DMS114 treated with DMSO at 0.1 percent for 48 hours (cell line): ENCODE data around the gene PCYT2.

Experiments
- DNase-seq: peaks from one replicate; lab custom pipeline; 2025; ENCODE audit not compliant: unreplicated experiment; lab: John Stamatoyannopoulos, UW

PCYT2 gene

DNA sequence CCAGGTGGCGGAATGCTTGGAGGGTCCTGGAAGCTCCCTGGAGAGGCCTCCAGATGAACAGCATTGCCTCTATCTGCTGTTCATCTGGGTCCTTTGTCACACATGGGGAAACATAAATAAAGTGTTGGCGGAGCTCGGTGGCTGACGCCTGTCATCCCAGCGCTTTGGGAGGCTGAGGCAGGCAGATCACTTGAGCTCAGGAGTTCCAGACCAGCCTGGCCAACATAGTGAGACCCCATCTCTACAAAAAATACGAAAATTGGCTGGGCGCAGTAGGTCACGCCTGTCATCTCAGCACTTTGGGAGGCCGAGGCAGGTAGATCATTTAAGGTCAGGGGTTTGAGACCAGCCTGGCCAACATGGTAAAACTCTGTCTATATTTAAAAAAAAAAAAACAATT is 33.7 kb upstream of the PCYT2 start:
- DNase-seq = no peak

DNA sequence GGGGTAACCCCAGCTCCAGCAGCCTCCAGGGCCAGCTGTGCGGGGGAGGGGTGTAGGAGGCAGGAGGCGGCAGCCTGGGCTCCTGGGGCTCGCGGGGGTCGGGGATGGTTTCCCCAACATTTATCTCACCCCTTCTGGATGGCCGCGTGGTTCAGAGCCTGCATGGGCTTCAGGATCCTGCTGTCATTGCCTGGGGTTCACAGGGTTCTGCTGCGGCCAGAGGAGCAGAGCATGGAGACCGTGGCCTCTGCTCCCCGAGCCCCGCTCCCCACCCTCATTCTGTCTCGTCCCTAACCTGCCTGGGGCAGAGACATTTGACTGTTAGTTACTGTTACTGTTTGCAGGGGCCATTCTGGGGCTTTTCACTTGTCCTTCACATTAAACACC is 31.0 kb upstream of the PCYT2 start:
- DNase-seq = no peak

DNA sequence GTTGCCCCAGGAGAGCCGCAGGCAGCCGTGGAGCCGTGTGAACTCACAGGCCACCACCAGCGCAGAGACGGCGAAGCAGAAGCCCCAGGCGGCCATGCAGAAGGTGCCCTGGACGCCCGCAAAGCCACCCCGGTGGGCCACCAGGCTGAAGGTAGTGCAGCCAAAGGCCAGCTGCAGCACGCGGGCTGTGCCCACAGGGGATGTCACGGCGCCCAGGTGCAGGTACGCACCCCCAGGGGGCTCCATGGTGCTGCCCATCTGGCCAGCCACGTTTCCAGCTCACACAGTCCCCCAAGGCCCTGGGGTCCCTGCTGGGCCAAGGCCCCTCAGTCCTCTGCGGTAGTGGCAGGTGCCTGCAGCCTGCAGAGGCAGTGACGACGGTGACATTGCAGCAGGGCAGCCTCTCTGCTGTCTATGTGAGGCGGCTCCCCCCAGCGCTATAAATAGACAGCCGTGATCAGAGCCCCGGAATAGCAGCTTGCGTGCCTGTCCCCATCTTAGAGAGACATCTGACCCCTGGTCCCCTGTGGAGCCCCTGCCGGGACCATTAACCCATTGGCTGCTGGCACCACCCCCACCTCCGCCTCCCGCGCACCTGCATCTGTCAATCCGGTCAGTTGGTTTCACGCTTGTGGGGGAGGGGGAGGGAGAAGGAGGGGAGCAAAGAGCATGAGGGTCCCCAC is 30.4 kb upstream of the PCYT2 start:
- no peak for DNase-seq

DNA sequence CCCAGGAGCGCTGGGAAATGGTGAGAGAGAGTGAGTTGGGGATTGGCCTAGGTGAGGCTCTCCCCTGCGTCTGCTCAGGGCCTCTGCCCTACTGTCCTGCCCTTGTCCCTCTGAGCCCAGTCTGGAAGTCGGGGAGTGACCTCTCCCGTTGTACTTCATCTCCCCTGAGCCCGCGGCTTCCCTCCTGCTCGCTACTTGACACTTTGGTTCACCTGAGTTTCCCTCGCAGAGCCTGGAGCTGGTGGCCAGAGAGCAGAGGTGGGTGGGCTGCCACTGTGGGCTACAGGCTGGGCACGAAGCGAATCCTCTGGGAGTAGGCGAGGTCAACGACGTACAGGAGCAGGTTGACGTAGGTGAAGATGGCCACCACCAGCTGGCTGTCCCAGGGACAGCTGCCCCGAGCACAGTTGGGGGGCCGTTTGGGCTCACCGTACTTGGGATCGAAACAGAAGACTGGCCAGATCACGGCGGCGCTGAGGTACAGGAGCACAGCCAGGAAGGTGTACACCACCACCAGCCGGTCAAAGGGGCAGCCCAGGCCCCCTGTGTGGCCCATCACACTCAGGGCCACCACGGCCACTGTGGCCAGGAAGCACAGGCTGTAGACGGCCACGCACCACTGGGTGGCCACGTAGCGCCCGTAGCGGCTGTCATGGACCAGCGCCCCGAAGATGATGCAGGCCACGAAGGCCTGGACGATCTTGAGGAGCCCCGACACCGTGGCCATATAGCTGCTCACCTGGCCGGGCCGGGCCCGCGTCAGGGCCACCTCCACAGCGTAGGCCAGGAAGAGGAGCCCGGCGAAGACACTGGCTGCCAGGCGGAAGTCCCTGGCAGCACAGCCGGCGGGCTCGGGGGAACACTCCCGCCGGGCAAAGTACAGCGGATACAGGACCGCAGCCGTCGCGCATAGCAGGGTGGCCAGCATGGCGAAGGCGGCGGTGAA is 29.6 kb upstream of the PCYT2 start:
- no peak for DNase-seq

DNA sequence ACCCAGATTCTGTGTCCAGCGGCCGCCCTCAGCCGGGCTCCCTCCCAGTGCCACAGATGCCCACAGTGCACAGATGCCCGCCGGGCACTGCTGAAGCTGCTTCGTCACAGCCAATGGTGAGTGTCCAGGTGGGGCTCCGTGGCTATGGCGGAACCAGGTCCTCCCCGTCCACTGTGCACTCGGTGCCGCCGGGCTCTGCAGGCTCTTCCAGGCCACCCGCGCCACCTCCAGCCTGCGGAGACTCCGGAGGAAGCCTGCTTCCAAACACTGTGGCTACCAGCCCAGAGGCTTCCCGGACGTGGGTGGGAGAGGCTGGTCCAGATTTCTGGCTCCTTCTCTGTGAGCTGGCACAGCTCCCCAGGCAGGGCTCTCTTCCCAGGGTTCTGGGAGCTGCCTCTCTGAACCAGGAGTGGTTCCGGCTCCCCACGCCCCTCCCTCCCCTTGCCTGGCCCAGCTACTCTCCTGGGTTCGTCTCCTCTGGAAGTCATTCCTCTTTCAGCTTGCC is 28.7 kb upstream of the PCYT2 start:
- no peak for DNase-seq

DNA sequence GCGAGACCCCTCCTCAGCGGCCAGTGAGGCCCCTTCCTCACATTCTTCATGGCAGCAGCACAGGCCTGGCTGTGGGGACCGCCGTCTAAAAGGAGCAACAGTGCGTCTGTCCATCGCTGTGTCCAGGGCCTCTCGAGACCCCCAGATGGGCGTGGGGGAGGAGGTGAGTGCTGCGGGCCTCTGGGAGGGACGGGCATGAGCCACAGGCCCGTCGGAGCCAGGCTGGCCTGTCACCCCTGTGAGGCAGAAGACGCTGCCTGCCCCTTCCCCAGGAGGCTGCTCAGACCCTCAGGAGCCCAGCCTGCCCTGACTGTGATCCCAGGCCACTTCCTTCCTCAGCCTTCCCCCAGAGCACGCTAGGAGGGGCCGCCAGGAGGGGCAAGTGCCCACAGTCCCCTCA is 28.0 kb upstream of the PCYT2 start:
- no peak for DNase-seq

DNA sequence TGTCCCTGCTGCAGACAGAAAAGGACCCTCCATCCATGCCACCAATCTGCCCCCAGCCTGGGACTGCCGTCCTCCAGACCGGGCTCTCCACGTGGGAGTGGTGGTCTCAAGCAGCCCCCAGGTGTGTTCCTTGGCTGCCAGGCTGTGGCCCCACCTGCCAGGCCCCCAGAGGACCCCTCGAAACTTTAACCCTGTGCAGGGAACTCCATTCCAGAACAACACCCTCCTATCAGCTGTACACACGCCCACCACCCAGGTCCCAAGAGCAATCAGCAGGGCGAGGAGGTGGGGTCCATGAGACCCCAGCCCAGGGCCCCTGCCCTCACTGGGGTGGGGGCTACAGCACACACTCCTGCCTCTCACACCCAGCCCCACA is 24.5 kb upstream of the PCYT2 start:
- no peak for DNase-seq

DNA sequence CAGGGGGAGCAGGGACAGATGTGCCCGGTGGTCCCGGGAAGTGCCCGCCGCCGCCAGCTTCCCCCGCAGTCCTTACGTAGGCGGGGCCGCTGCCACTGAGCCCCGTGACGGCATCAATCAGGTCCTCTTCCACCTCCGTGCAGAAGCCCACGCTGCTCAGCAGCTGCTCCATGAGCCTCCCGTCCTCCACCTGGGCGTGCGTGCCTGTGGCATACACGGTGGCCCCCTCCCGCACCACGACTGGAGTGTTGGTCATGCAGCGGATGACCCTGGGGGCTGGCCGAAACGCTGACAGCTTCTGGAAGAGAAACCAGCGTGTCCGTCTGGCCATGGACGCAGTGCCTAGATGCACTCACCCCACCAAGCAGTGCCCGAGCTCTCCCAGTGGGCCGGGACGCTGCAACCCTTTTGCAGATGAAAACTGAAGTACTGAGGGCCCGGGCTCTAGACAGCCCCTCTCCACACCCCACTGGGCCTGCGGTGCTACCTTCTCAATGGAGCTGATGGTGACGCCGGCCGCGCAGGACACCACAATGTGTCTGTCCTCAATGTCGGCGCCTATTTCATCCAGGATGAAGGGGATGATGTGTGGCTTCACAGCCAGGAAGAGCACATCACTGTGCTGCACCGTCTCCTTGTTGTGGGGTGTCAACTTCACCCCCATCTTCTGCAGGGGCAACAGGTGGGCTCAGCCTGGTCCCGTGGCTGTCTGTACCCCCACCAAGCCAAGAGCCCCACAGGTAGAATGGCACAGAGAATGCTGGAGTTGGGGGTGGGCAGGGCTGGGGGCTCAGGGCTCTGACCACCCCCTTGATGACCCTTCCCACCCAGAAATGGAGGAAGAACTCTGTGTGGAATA is 23.9 kb upstream of the PCYT2 start:
- no peak for DNase-seq

DNA sequence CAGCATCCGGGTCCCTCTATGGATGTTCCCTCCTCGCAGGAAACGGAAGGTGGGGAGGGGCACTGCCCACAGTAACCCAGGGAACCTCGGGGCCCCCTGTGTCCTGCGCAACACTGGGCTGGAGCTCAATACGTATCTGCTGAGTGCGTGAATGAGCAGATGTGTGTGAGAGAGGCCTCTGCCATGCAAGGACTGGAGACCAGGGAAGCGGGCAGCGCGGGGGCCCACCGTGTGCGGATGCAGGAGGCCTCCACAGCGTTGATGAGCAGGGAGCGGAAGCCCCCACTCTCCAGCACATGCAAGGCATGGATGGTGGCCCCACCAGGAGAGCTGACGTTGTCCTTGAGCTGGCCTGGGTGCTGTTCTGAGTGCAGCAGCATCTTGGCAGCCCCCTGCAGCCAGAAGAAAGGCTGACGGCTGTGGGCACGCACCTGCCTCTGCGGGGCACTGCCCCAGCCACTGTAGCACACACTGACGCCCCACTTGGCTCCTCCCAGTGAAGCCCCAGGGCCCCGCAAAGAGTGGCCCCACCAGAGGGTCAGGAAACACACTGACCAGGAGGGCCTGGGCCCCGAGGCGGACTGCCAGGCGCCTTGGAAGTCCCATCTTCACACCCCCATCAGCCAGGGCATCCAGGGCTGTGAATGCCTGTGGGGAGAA is 23.0 kb upstream of the PCYT2 start:
- no peak for DNase-seq

DNA sequence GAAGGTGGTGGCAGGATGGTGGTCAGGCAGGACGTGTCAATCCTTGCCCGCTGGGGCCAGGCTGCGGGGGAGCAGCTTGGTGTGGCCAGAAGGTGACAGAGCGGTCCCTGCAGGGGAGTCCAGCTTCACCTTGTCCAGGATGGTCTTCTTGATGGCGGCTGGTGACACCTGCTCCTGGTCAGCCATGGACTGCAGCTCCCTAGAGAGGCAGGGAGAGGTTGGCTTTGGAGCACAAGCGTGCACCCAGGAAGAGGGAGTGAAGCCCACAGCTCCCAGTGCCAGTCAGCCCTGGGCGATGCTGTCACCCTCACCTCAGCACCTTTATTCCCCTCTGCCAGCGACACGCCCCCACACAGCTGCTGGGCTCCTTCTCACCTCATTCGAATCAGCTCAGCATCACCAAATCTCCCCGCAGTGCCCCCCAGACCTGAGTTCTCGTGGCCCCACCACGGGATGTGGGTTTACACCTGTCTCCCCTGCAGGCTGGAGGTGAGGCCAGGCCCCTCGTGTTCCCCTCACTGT is 22.0 kb upstream of the PCYT2 start:
- DNase-seq = no peak

DNA sequence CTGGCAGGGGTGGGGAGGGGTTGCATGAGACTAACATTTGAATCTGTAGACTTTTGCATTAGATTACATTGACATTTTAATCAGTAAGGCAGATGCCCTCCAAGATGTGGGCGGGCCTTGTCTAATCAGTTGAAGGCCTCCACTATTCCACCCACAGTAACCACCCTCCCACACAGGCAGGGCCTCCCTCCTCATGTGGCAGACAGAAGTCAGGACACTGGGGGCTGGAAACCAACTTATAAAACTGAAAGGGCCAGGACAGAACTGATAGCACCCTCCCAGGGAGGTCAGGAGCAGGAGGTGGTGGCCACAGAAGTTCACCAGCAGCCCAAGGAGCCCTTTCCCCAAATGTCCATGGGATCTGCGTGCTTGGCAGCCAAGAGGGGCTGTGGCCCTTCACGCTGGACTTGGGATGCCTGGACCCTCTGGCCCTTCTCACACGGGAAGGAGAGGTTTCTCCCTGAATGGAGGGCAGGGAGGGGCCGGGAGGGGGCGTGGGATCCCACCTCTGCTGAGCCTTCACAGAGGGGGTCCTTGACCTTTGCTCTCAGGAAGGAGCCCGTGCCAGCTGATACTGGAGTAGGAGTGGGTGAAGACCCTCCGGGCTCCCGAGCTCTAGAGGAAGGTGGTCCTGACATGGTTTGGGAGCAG is 21.3 kb upstream of the PCYT2 start:
- DNase-seq = no peak

DNA sequence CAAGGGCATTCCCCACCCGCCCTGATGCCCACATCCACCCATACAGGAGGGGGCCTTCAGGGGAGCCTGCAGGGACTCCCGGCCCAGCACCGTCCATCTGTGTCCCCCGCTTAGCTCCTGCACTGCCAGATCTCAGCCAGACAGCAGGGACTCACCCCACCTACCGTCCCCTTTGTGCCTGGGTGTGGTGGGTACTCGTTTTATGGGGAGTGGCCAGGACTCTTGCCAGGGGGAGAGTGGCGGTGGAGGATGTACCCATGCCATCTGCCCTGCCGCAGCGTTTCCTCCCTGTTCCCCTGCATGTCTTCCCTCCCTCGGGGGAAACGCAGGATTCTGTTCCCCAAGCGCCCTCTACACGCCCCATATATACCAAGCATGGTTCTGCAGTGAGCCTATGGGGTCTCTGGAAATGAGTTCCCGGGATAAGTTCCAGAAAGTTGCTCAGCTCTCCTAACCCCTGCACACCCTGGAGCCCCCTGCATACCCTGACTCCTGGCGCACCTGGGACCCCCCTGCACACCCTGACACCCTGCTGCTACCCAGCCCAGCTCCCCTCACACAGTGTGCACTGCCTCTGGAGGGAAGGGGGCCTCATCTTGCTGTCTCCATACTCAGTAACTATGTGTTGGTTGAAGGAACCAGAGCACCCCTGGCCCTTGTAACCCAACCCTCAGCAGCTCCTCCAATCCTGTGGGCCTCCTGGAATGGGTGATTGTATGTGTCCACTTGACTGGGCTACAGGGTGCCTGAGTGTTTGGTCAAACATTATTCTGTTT is 20.5 kb upstream of the PCYT2 start:
- DNase-seq = no peak

DNA sequence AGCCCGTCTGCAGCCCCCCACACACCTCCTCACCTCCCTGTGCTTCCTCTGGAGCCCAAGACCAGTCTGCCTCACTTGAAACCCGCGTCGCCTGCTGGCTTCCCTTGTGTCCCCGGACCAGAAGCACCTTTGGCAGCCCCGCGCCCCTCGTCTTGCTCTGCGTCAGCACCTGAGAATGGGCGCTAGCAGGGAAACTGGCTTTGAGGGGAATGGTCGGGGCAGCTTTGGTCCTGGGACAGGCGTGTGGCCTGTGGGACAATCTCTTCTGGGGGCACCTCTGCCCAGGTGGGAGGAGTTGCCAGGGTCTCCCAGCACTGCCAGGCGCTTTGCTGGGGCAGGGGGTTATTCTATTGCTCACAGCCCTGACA is 20.0 kb upstream of the PCYT2 start:
- DNase-seq = no peak

DNA sequence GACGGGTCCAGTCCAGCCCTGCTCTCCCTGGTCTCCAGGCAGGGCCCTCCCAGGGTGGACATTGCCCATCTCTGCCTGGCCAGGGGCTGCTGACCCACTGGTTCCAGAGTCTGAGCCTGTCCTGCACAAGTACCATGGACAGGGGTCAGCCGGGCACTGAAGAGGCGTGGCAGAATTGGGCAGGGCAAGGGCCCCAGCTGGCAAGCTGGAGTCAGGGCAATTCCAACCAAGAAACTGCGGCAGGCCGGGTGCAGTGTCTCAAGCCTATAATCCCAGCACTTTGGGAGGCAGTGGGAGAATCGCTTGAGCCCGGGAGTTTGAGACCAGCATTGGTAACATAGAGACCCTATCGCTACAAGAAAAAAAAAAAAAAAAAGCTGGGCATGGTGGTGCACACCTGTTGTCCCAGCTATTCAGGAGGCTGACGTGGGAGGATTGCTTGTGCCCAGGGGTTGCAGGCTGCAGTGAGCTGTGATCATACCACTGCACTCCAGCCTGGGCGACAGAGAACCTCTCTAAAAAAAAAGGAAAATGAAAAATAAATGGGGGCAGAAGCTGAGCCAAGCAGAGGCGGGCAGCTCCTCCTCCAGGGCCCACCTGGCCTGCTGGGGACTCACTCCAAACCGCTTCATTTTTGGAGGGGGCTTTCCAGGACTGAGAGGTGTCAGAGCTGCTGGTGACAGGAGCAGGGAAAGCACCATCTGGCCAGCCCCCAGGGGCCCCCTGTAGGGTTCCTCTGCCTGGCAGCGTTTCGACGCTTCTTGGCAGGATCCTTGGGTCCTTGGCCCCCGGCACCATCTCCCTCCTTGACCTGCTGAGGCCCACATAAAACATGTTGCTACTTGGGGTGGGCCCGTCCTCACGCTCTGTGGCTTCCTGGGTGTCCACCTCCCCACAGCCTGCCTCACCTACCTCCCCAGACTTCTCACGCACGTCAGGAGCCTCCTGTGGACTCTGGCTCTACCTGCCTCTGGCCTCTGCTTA is 19.2 kb upstream of the PCYT2 start:
- no peak for DNase-seq

DNA sequence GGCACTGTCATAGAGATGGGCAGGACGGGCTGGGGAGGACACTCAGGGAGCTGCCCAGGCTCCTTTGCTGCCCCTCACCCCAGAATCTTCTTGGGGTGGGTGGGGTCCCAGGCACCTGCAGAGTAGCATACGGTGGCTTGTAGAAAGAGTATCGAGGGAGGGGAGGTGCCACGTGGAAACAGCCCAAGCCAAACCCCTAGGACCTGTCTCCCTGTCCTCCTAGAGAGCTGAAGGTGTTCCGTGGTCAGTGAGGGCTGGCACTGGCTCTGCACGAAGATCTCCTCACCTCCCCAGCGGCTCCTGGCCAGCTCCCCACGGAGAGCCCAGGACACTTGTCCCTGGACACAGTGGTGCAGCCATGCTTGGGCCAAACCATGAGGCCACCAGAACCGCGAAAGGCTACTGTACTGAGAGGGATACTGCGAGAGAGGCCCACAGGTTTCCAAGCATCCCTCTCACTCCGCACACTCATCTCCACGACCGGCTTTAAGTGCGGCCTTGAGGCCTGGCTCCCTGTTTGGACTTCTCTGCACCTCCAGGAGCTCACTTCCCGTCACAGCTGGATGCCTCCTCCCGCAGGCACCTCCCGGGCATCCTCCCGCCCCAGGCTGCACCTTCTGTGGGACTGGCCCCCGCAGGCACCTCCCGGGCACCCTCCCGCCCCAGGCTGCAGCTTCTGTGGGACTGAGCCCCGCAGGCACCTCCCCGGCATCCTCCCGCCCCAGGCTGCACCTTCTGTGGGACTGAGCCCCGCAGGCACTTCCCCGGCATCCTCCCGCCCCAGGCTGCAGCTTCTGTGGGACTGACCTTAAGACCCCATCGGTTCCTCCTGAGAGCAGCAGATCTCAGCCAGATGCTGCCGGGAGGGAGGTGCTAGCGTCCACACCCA is 18.3 kb upstream of the PCYT2 start:
- DNase-seq = no peak

DNA sequence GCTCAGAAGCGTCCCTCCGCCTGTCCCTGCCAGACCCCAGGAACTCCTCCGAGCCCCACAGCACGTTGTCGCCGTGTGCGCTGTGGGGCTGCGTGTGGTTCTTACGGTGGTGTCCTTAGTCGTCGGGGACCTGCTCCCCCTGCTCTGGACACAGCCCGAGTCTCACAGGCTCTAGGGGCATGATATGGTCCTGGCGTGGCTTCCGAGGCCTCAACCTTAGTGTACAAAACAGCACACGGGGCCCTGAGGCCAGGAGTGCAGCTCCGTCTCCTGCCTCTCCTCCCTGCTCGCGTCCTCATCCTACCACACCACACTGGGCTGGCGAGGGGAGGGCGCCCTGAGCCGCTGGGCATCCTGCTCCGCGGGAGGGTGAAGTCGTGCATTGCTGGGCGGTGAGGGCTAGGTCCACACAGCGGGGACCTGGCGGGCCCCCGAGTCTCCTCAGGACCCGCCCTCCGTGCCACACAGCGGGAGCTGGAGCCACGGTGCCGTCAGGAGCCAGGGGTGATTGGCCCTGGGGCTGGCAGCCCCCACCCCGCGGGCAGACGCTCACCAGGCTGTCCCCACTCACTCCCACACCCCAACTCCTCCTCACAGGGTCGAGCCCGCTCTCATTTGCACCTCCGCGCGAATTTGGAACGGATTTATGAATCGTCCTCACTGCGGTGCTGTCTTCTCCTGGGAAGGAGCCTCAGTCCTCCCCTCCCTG is 17.5 kb upstream of the PCYT2 start:
- no peak for DNase-seq
